GM20000 (cell line): ENCODE results near the gene QSOX2.

ENCODE experiments used
- DNase-seq: peaks from one replicate; pipeline ENCODE4 v3.0.0; 2012; ENCODE audit warnings: low spot score
- TF ChIP-seq, protein P1 (sequence below): IDR thresholded peaks from 2 replicates; pipeline ENCODE4 v1.5.1; 2012; ENCODE audit warnings: mild to moderate bottlenecking, control low read depth; ENCODE audit errors: extremely low read depth, missing control alignments

QSOX2 gene, protein sequence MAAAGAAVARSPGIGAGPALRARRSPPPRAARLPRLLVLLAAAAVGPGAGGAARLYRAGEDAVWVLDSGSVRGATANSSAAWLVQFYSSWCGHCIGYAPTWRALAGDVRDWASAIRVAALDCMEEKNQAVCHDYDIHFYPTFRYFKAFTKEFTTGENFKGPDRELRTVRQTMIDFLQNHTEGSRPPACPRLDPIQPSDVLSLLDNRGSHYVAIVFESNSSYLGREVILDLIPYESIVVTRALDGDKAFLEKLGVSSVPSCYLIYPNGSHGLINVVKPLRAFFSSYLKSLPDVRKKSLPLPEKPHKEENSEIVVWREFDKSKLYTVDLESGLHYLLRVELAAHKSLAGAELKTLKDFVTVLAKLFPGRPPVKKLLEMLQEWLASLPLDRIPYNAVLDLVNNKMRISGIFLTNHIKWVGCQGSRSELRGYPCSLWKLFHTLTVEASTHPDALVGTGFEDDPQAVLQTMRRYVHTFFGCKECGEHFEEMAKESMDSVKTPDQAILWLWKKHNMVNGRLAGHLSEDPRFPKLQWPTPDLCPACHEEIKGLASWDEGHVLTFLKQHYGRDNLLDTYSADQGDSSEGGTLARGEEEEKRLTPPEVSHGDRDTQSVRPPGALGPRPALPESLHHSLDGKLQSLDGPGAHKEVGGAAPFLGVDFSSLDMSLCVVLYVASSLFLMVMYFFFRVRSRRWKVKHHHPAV

GRCh38 chr9:136245219-136246150 is at the start of gene QSOX2:
Gene QSOX2 (minus strand): TSS chr9:136245812. CDS start chr9:136245803, 9 bp downstream.
- peak; percentile 97 for DNase-seq

DNA sequence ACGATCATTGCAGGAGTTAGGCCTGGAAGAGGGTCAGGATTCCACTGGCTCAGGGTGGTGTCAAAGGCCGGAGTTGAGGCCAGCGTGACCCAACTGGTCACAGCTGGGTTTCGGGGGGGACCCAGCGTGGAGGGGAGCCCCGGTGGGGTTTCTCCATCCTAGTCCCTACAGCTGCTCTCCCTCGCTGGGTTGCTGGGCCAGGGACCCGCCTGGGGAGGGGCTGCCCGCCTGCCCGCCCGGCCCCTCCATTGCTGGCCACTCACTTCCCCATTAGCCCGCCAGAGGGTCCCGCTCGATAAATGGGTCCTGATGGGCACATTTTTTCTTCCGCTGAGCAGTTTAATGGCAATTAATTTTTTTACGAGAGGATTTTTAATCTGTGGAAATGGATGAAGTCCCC is 49.4 kb upstream of the QSOX2 start:
- TF ChIP-seq, protein P1, sequence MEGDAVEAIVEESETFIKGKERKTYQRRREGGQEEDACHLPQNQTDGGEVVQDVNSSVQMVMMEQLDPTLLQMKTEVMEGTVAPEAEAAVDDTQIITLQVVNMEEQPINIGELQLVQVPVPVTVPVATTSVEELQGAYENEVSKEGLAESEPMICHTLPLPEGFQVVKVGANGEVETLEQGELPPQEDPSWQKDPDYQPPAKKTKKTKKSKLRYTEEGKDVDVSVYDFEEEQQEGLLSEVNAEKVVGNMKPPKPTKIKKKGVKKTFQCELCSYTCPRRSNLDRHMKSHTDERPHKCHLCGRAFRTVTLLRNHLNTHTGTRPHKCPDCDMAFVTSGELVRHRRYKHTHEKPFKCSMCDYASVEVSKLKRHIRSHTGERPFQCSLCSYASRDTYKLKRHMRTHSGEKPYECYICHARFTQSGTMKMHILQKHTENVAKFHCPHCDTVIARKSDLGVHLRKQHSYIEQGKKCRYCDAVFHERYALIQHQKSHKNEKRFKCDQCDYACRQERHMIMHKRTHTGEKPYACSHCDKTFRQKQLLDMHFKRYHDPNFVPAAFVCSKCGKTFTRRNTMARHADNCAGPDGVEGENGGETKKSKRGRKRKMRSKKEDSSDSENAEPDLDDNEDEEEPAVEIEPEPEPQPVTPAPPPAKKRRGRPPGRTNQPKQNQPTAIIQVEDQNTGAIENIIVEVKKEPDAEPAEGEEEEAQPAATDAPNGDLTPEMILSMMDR: no peak
- DNase-seq: no peak

More at GRCh38 chr9:136245219-136246150, at the start of gene QSOX2:
- TF ChIP-seq, protein P1: no peak

DNA sequence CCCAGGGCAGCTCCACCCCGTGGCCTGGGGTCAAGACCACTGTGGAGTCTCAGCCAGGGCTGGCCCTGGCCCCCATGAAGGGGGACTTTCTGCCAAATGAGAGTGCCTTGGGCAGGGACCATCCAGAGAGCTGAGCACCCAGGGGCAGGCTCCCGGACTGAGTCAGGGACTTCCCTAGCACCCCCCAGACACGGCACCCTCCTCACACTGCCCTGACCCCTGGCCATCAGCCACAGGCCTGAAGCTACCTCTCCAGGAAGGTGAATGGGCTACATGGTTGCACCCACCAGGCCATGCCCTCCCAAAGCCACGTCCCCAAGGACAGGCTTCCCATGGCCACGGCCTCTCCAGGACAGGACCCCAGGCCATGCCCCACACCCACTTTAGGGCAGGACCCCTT is 48.8 kb upstream of the QSOX2 start:
- TF ChIP-seq, protein P1: no peak
- no peak for DNase-seq

DNA sequence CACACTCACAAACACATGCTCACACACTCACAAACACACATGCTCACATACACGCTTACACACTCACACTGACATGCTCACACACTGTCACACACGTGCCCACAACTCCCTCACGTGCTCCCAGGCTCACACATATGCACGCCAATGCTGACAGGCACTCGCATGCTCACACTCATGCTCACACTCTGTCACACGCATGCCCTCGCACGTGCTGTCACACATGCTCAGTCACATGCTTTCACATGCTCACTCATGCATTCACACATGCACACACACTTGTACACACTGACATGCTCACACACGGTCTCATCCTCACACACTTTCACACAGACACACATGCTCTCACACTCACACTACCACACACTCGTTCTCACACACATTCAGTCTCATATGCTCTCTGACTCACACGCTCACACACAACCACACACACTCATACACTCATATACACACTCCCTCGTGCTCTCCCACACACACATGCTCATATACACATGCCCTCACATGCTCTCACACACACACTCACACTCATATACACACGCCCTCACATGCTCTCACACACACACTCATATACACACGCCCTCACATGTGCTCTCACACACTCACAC is 48.0 kb upstream of the QSOX2 start:
- no peak for DNase-seq
- TF ChIP-seq, protein P1: no peak

DNA sequence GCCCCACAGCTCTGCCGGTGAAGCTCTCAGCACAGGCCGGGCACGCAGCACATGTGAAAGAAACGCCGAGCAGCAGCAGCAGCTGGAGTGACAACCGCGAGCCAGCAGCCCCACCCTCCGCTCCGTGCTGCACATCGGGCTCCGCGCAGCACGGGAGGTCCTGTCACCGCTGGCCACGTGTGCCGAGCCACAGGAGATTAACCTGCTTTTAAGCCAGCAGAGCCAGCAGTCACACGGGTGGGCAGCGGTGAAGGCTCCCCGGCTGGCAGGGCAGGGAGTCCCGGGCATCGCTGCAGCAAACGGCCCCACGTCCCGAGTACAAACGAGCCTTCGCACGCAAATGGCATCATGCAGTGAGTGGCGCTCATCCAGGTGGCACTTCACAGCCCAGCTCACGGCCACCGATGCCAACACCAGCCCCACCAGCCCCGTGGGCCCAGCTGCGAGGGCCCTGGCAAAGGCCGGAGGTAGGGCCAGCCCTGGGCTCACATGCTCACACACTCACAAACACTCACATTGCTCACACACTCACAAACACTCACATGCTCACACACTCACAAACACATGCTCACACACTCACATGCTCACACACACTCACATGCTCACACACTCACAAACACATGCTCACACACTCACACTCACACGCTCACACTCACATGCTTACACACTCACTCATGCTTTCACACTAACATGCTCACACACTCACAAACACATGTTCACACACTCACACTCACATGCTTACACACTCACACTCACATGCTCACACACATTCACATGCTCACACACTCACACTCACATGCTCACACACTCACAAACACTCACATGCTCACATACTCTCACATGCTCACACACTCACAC is 47.2 kb upstream of the QSOX2 start:
- TF ChIP-seq, protein P1: no peak
- no peak for DNase-seq

GRCh38 chr9:136292026-136292538 is 46.5 kb upstream of the QSOX2 start:
- DNase-seq: no peak

More at GRCh38 chr9:136292026-136292538, 46.5 kb upstream of the QSOX2 start:
- TF ChIP-seq, protein P1: no peak
